LHCN-M2 (cell line): ENCODE data around the gene PRR5L. TPM values are rescaled to one million over a fixed set of nuclear protein-coding genes. Genes with fewer than 3 reads are reported as not detected.

ENCODE experiments used
- DNase-seq: peaks from one replicate; pipeline ENCODE4 v3.0.0-alpha.2; 2012; ENCODE audit warnings: low read depth
- total RNA-seq: library from RNA; depleted of rRNA; stranded (reverse); fragments of >200 nt; gene quantifications from 2 replicates; pipeline ENCODE4 v1.2.3, GENCODE V29; 2014

Gene PRR5L
- total RNA-seq, 1 experiment from 2014 or later: 19.3 TPM

DNA sequence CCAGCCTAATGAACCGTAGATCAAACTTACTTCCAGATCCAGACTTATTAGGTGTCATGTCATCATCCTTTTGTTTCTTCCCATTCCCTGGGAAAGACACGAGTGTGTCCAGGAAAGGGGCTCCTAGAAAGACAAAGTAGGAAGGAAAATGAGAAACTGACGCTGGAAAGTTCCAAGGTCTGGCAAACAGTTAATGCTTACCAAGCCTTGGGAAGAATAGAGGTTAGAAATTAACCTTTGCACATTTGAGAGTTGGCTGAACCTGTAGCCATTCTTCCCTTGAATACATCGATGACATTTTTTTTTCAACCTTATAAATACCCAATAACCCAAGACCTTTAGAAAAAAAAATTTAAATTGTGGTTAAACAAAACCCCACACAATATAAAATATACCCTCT, 136.7 kb downstream of the PRR5L start:
- DNase-seq: no peak

DNA sequence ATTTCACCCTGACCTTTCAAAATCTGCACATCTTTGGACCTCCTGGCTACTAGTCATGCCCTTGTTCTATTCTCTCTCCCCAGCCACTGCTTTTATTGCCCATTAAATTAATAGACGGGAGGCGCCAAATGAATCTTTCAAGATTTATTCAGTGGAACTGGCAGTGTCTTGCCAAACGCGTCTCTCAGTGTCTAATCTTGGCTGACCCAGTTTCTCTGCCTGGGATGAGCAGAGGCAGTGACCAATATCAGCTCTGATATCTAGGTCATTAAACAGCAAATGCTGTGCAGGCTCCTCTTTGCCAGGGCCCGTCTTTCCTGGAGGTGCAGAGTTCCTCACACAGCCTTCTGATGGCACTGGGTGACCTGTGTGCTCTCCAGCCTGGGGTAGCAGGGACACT, 140.0 kb downstream of the PRR5L start:
- no peak for DNase-seq

GRCh38 chr11:36436589-36436988, 140.5 kb downstream of the PRR5L start:
- DNase-seq: no peak

DNA sequence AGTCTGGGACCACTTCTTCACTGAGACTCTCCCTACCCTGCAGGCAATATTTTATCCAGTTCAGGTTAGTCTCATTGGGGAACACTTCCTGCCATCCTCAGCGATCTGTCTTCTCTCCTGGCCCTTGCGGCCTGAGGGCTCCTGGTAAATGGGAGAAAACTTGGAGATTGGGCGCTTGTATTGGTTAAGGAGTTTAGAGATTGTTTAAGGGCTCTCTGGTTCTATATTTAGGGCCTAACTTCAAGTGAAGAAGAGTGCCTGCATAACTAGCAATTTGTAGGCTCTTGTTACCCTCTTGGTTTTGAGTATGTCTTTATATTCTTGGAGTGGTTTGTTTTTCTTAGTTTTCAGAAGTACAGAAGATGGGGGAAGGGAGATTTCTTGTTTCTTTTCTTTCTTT, 141.3 kb downstream of the PRR5L start:
- DNase-seq: no peak

GRCh38 chr11:36438126-36438525, 142.0 kb downstream of the PRR5L start:
- no peak for DNase-seq

DNA sequence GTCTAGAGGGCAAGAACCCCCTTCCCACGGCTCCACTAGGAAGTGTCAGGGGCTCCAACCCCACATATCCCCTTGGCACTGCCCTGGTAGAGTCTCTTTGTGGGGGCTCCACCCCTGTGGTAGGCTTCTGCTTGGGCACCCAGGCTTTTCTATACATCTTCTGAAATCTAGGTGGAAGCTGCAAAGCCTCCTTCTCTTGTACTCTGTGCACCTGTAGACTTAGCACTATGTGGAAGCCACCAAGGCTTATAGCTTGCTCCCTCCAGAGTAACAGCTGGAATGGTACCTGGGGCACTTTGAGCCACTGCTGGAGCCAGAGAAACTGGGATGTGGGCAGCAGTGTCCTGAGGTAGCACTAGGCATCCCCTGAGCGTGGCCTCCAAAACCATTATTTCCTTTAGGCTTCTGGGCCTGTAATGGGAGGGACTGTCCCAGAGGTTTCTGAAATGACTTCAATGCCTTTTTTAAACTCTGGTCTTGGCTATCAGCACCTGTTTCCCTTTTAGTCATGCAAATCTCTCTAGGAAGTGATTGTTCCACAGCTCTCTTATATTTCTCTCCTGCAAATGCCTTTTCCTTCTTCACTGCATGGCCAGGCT, 145.6 kb downstream of the PRR5L start:
- no peak for DNase-seq

DNA sequence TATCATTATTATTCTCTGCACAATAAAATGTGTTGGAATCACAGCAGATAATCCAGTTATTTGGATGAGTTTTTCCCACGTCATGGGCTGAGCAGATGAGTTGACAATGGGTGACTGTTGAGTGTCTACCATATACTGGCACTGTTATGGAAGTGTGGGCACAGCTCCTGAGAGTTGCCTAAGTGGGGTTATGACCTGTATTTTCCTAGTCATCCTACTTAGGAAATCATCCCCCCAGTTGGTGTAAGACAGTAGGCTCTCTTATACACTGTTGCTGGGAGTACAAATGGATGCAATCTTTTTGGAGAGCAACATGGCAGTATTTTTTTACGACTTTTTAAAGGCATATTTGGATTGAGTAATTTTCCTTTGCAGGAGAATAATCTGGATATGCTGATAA, 147.6 kb downstream of the PRR5L start:
- DNase-seq: no peak

GRCh38 chr11:36446135-36446534, 150.0 kb downstream of the PRR5L start:
- no peak for DNase-seq

GRCh38 chr11:36447514-36447913, 151.4 kb downstream of the PRR5L start:
- peak; percentile 18 for DNase-seq

- DNase-seq: no peak
These were observed 151.9 kb downstream of the PRR5L start for GRCh38 chr11:36447947-36448346.

DNA sequence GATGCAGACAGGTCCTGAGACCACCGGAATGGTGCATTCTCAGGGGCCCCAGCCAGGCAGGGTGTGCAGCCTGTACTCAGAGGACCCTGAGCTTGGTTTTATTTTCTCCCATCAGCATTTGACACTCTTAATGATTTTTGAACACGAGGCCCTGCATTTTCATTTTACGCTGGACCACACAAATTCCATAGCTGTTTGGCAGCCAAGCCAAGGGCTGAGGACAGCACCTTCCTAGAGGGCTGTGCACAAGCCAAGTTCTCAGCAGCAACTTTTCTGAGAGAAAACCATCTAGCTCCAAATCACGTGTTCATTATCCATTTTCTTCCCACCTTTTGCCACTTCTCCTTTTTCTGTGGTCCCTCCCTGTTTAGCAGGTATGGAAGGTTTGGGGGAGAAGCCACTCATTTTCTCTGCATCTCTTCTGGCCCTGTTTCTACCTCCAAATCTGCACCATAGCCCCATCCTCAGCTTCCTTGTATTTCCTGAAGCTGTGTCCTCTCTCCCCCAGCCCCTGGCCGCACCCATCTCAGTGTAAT, 153.5 kb downstream of the PRR5L start:
- DNase-seq: no peak

GRCh38 chr11:36450110-36450572, 154.1 kb downstream of the PRR5L start:
- no peak for DNase-seq

DNA sequence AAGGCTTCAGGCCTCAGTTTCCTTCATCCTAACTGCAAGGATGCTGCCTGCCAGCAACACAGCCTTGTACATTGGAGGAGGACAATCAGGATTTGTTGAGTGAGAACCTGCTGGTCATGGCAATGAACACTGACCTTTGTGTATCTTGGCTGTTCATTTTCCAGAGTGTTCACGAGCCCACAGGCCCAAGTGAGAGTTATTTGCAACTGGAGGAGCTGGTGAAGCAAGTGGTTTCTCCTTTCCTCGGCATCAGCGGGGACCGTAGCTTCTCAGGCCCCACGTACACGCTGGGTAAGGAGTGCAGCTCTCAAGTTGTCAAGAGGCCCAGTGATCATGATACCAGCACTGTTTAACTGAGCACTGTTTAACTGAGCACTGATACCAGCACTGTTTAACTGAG, 155.0 kb downstream of the PRR5L start:
- DNase-seq: no peak

GRCh38 chr11:36451681-36452080, 155.6 kb downstream of the PRR5L start:
- DNase-seq: no peak

- DNase-seq: peak; percentile 78
These were observed 156.3 kb downstream of the PRR5L start for GRCh38 chr11:36452236-36452940.

DNA sequence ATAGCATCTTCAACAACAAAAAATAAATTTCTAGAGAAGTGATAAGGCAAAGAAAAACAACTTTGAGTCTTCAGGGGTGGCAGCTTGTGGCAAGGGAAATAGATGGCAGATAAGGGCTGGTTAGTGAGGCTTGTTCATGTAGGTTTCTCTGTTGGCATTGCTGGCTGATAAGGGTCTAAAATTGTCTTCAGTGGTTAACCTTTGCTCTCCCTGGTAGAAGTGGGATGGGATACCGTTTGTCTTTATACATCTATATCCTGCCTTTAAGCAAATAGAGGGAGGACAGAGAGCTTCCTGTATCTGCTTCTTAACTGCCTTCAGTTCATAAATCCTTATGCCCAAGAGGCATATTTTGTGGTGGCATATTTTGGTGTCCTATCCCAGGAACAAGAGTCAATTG, 156.9 kb downstream of the PRR5L start:
- DNase-seq: no peak

DNA sequence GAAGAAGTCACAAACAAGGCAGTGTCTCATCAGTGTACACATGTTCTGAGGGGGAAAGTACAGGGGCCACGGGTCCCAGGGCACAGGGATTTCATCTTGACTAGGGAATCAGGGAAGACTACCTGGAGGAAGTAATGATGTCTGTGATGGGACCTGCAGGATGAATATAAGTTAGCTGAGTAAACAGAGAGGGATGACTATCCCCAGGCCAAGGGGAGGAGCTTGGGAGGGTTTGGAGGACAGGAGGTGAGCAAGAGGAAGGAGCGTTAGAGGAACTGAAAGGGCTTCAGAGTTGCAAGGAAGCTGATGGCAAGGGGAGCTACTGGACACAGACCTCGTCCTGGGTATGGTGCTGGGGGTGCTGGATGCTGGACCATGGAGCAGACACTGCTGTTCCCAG, 157.6 kb downstream of the PRR5L start:
- no peak for DNase-seq

GRCh38 chr11:36454551-36454940, 158.5 kb downstream of the PRR5L start:
- no peak for DNase-seq

DNA sequence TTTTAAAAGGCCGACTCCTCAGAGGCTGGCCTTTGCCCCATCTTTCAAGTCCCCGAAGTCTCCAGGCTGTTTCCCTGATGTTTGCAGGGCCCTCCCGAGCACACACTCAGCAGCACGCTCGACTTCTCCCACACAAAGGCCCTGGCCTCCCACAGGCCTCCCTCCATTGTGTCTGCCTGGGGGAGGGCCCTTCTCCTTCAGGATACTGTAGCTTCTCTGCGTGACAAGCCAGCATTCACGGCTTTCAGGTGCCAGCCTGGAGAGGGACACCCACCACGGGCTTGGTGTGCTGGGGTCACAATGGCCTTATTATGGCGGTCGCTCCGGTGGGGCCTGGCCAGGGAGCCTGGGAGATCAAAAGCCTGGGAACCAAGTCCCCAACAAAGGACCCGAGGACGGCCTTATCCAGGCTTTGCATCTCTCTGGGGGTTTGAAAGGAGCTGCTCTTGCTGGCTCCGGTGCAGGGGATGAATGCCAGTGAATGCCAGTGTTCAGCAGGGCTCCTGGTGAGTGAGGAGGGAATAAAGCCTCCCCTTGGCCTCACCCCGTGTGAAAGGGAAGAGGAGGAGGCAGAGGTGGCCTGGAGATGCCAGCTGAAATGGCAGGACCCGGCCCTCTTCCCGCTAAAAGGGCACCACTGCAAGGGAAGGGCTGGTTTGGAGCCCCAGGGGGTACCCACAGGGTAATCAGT, 159.0 kb downstream of the PRR5L start:
- no peak for DNase-seq

GRCh38 chr11:36455658-36456111, 159.6 kb downstream of the PRR5L start:
- peak; percentile 99 for DNase-seq

DNA sequence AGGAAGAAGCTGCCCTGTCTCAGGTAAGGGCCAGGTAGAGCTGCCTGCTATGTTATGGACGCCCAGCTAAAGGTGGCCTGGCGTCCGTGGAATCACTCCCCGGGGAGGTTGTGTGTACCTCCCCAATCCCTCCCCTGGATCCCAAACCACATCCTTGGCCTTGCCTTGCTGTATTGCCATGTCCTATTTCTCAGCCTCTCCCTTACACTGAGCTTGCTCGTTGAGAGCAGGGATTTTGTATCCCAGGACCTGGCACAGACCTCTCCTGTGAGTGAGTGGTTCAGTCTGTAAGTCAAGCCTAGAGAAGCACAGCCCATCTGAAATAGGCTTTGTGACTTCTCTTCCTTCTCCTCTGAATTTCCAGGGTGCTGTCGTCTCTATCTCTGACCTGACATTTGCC, 160.1 kb downstream of the PRR5L start:
- DNase-seq: peak; percentile 74

- no peak for DNase-seq
These were observed 162.2 kb downstream of the PRR5L start for GRCh38 chr11:36458129-36458915.
